SU-DHL-6 (cell line): ENCODE results near the gene MIF4GD.

Experiments
- H2AFZ ChIP-seq: fragments of 200-600 bp; sonication (generic); 2 replicates; pipeline ENCODE4 v1.6.1; 2014; ENCODE audit warnings: low read depth, mild to moderate bottlenecking, moderate library complexity, mixed read lengths, antibody characterized with exemption, low read length; ENCODE audit not compliant: severe bottlenecking
- H3F3A ChIP-seq: fragments of 200-600 bp; shearing (Covaris generic); 2 replicates; pipeline ENCODE4 v1.6.0; 2016; ENCODE audit warnings: antibody characterized with exemption, mild to moderate bottlenecking; ENCODE audit not compliant: insufficient read depth
- H3K27ac ChIP-seq: fragments of 200-600 bp; sonication (generic); 2 replicates; pipeline ENCODE4 v1.5.1; 2016; ENCODE audit warnings: low read depth, mild to moderate bottlenecking, low read length, moderate library complexity, mixed read lengths
- H3K27me3 ChIP-seq: fragments of 200-600 bp; sonication (generic), shearing (Covaris generic); 2 replicates; pipeline ENCODE4 v1.6.0; 2014; ENCODE audit warnings: mild to moderate bottlenecking, low read length
- H3K36me3 ChIP-seq: fragments of 200-600 bp; sonication (generic); 2 replicates; pipeline ENCODE4 v1.6.1; 2014; ENCODE audit warnings: mild to moderate bottlenecking, low read length, mixed read lengths
- H3K4me2 ChIP-seq: fragments of 300-600, 200-600 bp; shearing (Covaris generic), sonication (generic); 2 replicates; pipeline ENCODE4 v1.6.0; 2014; ENCODE audit warnings: low read length, low read depth, mild to moderate bottlenecking; ENCODE audit not compliant: poor library complexity, severe bottlenecking
- H3K4me3 ChIP-seq: fragments of 200-600 bp; sonication (generic); 2 replicates; pipeline ENCODE4 v1.5.1; 2014; ENCODE audit warnings: antibody characterized with exemption, low read length, mild to moderate bottlenecking, mixed read lengths; ENCODE audit not compliant: insufficient read depth, poor library complexity, severe bottlenecking
- H3K79me2 ChIP-seq: fragments of 200-600 bp; sonication (generic); 2 replicates; pipeline ENCODE4 v1.6.1; 2014; ENCODE audit warnings: mild to moderate bottlenecking, low read length, moderate library complexity; ENCODE audit not compliant: insufficient read depth
- H3K9ac ChIP-seq: fragments of 200-600 bp; sonication (generic); 2 replicates; pipeline ENCODE4 v1.7.0; 2014; ENCODE audit warnings: mild to moderate bottlenecking, low read length
- H3K9me2 ChIP-seq: fragments of 200-600 bp; sonication (generic); replicated peaks from 2 replicates; pipeline ENCODE4 v1.6.1; 2014; ENCODE audit warnings: low read length; ENCODE audit not compliant: insufficient read depth
- H3K9me3 ChIP-seq: fragments of 200-600 bp; sonication (generic); 2 replicates; pipeline ENCODE4 v1.6.1; 2014; ENCODE audit warnings: low read length, mixed read lengths; ENCODE audit not compliant: insufficient read depth
- H4K20me1 ChIP-seq: fragments of 200-600 bp; sonication (generic); 2 replicates; pipeline ENCODE4 v1.6.1; 2014; ENCODE audit warnings: low read depth, mild to moderate bottlenecking, antibody characterized with exemption, low read length, moderate library complexity, mixed read lengths
- EZH2phosphoT487 ChIP-seq: fragments of 200-600 bp; sonication (generic), shearing (Covaris generic); conservative IDR thresholded peaks from 2 replicates; pipeline ENCODE4 v1.6.1; 2018; ENCODE audit warnings: mild to moderate bottlenecking, antibody characterized with exemption, low read length, moderate library complexity, mixed read lengths
- TF ChIP-seq, protein P1 (sequence below): fragments of 200-600 bp; sonication (generic); IDR thresholded peaks from one replicate; pipeline ENCODE4 v1.5.1; 2017; ENCODE audit warnings: antibody characterized with exemption, mild to moderate bottlenecking, low read length, moderate library complexity; ENCODE audit not compliant: insufficient read depth, poor library complexity, severe bottlenecking

The MIF4GD gene

DNA sequence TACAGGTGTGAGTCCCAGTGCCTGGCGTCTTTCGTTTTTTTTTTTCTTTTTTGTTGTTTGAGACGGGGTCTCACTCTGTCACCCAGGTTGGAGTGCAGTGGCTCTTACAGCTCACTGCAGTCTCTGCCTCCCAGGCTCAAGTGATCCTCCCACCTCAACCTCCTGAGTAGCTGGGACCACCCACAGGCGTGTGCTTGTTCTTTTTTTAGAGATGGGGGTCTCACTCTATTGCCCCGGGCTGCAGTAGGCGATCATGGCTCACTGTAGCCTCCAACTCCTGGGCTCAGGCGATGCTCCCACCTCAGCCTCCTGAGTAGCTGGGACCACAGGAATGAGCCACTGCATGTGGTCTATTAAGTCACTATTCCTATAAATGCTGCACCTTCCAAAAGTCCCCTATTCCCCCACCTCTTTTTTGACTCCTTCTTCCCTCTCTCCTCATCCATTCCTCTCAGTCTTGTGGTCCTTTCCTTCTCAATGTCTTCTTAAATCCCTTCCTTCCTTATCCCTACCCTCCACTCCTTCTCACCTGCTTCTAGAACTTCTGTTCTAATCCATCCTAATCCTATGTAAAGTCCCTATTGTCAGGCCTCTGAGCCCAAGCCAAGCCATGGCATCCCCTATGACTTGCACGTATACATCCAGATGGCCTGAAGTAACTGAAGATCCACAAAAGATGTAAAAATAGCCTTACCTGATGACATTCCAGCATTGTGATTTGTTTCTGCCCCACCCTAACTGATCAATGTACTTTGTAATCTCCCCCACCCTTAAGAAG, 18.8 kb downstream of the MIF4GD start:
- no peak overlapping the region for H3K27ac ChIP-seq
- H3K9me2 ChIP-seq: no peaks in the 10 kb centered on the region
- no peak overlapping the region for H3K4me2 ChIP-seq

DNA sequence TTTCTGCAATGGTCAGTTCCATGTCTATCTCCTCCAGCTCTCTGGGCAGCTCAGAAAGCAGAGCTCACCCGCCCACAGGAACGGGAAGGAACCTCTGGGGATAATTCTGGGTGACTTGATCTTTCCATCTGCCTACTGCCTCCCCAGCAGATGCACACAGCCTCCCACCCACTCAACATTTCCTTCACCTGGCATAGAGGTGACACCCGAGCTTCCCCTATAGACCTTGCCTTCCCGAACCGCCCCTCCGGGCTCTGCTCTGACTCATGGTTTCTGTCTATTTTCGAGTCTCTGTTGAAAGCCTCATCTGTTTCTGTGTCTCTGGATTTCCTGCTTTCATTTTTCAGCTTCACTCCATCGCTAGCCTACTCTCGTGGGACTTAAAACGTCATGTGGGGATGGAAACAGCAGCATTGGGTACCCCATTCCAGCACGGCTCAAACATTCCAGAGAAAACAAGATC, 21.0 kb downstream of the MIF4GD start:
- H3K36me3 ChIP-seq: no peaks in the 10 kb centered on the region
- H3F3A ChIP-seq: peaks cover 4% of the 10 kb centered on the region; the same call in 1 of the 2 replicates
- no peaks in the 10 kb centered on the region for H3K9me3 ChIP-seq
- no peak overlapping the region for H3K27ac ChIP-seq
- peaks cover 55% of the 10 kb centered on the region for H3K79me2 ChIP-seq
- 0 out of 2 replicates have a peak, but pooled peaks cover 3% of the 10 kb centered on the region for H4K20me1 ChIP-seq
- H3K27me3 ChIP-seq: no peaks in the 10 kb centered on the region
- no peaks in the 10 kb centered on the region for H3K9me2 ChIP-seq
- H2AFZ ChIP-seq: no peak overlapping the region
- H3K4me3 ChIP-seq: no peak overlapping the region
- TF ChIP-seq, protein P1, sequence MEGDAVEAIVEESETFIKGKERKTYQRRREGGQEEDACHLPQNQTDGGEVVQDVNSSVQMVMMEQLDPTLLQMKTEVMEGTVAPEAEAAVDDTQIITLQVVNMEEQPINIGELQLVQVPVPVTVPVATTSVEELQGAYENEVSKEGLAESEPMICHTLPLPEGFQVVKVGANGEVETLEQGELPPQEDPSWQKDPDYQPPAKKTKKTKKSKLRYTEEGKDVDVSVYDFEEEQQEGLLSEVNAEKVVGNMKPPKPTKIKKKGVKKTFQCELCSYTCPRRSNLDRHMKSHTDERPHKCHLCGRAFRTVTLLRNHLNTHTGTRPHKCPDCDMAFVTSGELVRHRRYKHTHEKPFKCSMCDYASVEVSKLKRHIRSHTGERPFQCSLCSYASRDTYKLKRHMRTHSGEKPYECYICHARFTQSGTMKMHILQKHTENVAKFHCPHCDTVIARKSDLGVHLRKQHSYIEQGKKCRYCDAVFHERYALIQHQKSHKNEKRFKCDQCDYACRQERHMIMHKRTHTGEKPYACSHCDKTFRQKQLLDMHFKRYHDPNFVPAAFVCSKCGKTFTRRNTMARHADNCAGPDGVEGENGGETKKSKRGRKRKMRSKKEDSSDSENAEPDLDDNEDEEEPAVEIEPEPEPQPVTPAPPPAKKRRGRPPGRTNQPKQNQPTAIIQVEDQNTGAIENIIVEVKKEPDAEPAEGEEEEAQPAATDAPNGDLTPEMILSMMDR: no peak
- TF ChIP-seq EZH2phosphoT487: no peak
- no peak overlapping the region for H3K4me2 ChIP-seq
- no peak overlapping the region for H3K9ac ChIP-seq

More for the DNA sequence above, 18.8 kb downstream of the MIF4GD start:
- no peaks in the 10 kb centered on the region for H3K27me3 ChIP-seq
- no peak overlapping the region for H2AFZ ChIP-seq
- peaks cover 4% of the 10 kb centered on the region; the same call in 1 of the 2 replicates for H3F3A ChIP-seq
- no peaks in the 10 kb centered on the region for H3K9me3 ChIP-seq
- no peak overlapping the region for H3K9ac ChIP-seq
- no peak overlapping the region for H3K4me3 ChIP-seq
- peaks cover 54% of the 10 kb centered on the region for H3K79me2 ChIP-seq
- no peak for TF ChIP-seq EZH2phosphoT487
- TF ChIP-seq, protein P1: no peak
- no peaks in the 10 kb centered on the region for H3K36me3 ChIP-seq
- 0 out of 2 replicates have a peak, but pooled peaks cover 3% of the 10 kb centered on the region for H4K20me1 ChIP-seq

DNA sequence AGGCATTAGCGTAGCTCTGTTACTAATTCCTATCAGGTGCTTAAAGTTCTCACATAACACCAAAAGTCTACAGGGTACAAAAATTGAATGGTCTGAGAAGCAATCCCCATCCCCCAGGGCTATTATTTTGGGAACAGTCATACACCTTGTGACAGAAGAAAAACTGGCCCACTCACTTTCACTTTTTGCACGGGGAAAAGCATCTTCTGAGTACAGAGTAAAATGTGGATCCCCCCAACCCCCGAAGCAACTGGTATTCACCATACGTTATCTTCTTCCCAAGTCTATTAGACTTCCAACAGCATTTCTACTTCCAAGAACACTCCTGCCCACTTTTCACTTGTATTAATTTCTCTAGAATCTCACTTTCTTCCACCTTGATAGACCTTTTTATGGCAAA, 21.5 kb downstream of the MIF4GD start:
- no peak overlapping the region for H3K27ac ChIP-seq

More for the DNA sequence above, 21.5 kb downstream of the MIF4GD start:
- H3K27me3 ChIP-seq: no peaks in the 10 kb centered on the region
- no peak overlapping the region for H2AFZ ChIP-seq
- TF ChIP-seq, protein P1: no peak
- no peak for TF ChIP-seq EZH2phosphoT487
- H3K4me3 ChIP-seq: no peak overlapping the region
- no peaks in the 10 kb centered on the region for H3K9me3 ChIP-seq
- 0 out of 2 replicates have a peak, but pooled peaks cover 3% of the 10 kb centered on the region for H4K20me1 ChIP-seq
- no peaks in the 10 kb centered on the region for H3K36me3 ChIP-seq
- peaks cover 55% of the 10 kb centered on the region for H3K79me2 ChIP-seq
- H3K9ac ChIP-seq: no peak overlapping the region
- H3K4me2 ChIP-seq: no peak overlapping the region
- H3K9me2 ChIP-seq: no peaks in the 10 kb centered on the region
- H3F3A ChIP-seq: peaks cover 4% of the 10 kb centered on the region; the same call in 1 of the 2 replicates
